Stimulated activated naive CD4-positive, alpha-beta T cell (primary cell): ENCODE measurements around the gene UCKL1.

Experiments
- DNase-seq, 6 experiments: peaks; one replicate each; lab custom pipeline; 2025; lab: John Stamatoyannopoulos, UW

The UCKL1 gene

GRCh38 chr20:63958964-63959698, 2.9 kb upstream of the UCKL1 start:
- no peak for DNase-seq

GRCh38 chr20:63958471-63958870, 2.3 kb upstream of the UCKL1 start:
- DNase-seq, result no peak

GRCh38 chr20:63957690-63958441, 1.6 kb upstream of the UCKL1 start:
- DNase-seq, result no peak

- DNase-seq, result peak in 5 of 6 experiments; percentile 27 to 47 (median 41)
Measured at GRCh38 chr20:63957004-63957689, 931 bp upstream of the UCKL1 start.

GRCh38 chr20:63956664-63957003, 418 bp upstream of the UCKL1 start:
- DNase-seq, result no peak

- peak in 1 of 6 experiments; percentile 51 for DNase-seq
Measured at GRCh38 chr20:63955281-63955826, 862 bp downstream of the UCKL1 start.

- no peak for DNase-seq
Measured at GRCh38 chr20:63953764-63954429, 2.3 kb downstream of the UCKL1 start.

- DNase-seq, result no peak
Measured at GRCh38 chr20:63952769-63953168, 3.4 kb downstream of the UCKL1 start.

- no peak for DNase-seq
Measured at GRCh38 chr20:63952210-63952535, 4.0 kb downstream of the UCKL1 start.

GRCh38 chr20:63951398-63952209, 4.6 kb downstream of the UCKL1 start:
- DNase-seq, result no peak

DNA sequence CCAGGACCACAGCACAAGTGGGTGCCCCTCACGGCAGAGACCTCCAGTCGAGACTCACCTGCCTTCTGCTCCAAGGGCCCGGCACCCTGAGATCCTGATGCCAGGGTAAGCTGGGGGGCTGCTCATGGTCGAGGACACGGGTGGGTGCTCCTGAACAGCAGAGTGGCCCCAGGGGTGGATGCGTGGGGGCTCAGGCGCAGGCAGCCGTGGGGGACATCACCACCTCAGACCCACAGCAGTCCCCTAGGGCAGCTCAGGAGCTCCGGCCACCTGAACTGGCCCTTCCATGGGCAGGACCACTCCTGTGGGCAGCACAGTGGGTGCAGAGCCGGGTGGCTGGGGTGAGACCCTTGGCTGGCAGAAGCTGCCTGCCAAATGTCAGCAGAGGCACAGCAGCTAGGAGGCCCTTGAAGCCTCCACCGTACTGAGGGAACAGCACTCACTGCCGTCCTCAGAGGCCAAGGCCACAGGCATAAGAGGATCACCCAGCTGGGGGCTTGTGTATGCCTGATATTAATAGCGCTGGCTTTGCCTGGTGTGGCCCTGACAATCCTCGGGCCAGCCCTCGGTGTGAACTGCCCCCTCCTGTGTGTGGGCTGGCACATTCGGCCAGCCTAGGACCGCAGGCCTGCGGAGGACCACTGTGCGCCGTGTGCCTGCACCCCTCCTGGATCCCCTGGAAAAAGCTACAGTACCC, 5.4 kb downstream of the UCKL1 start:
- DNase-seq, result no peak

DNA sequence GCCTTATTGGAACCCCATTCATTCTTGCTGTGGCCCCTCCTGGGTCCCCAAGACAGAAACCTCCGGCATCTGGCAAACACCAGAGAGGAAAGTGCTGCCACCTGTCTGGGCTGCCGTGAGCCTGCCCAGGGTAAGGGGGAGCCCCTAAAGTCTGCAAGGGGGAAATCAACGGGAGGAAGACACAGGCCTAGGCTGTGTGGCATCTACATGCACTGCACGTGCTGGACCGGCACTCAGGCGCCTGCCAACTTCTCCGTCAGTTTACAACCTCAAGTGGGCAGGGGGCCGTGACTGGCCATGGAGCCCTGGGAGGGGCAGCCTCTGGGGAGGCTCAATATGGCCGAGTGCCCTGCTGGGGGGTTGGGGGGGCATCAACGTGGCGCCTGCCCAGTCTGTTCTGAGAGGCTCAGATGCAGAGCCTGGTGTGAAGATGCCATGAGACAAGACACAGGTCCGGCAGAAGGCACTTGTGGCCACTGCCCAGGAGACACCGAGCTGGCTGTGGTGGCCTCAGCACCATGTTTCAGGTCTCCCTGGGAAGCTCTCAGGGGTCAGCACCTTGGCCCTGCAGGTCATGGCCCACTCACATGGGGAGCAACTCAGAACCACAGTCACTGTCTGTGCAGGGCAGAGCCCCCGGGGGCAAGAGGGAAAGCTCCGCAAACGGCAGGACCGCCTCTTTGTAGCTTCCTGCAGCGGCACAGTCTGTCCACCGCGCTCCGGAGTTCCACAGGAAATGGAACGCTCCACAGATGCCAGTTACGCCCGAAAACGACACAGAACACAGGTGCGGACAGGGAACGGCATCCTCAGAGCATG, 8.4 kb downstream of the UCKL1 start:
- peak in 5 of 6 experiments; percentile 16 to 69 (median 37) for DNase-seq

GRCh38 chr20:63946986-63947637, 9.1 kb downstream of the UCKL1 start:
- DNase-seq, result no peak

DNA sequence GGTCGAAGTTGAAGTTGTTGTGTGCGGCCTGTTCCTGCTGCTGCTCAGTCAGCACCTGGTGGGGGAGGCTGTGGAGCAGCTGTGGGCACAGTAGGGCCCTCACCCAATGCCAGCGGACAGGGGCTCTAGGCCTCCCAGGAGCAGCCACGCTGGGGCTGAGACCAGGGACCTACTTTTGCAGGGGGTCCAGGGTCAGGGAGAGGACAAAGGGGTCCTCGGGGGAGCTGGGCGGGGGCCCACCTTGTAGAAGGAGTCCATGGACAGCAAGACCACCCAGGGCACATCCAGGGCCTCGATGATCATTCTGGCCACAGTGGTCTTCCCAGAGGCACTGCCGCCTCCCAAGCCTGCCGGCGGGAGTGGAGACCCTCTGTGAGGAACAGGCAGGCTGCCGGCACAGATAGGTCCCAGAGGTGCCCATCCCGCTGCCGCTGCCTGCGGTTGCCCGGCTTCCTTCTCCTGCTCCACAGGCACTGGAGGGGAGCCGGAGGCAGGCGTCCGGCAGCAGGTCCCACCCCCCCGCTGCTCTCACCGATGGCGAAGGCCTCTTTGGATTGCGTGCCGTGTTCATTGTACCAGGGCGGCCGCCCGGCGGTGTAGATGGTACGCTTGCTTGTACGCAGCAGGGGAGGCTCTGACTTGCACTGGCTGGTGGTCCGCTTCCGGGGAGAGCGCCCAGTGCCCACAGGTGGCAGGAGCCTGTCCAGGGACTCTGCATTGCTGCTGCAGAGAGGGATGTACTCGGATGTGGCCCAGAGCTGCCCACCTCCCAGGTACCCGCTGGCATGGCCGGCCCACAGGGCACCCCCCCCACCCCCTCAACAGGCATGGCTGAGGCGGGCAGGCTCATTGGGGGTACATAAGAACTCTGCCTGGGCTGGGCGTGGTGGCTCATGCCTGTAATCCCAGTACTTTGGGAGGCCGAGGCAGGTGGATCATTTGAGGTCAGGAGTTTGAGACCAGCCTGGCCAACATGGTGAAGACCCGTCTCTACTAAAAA, 10.0 kb downstream of the UCKL1 start:
- DNase-seq, result no peak

- no peak for DNase-seq
Measured at GRCh38 chr20:63945031-63945658, 11.1 kb downstream of the UCKL1 start.

GRCh38 chr20:63944078-63944941, 11.9 kb downstream of the UCKL1 start:
- DNase-seq, result no peak

- no peak for DNase-seq
Measured at GRCh38 chr20:63943808-63944077, 12.5 kb downstream of the UCKL1 start.
